Karpas-422 (cell line): ENCODE data around the gene HOXC9. TPM values are rescaled to one million over a fixed set of nuclear protein-coding genes. Genes with fewer than 3 reads are reported as not detected.

Experiments
- DNase-seq: peaks from one replicate; pipeline ENCODE4 v3.0.0-alpha.2; 2015
- H2AFZ ChIP-seq: fragments of 200-600 bp; sonication (generic); 2 replicates; pipeline ENCODE4 v1.6.1; 2014; ENCODE audit warnings: antibody characterized with exemption, low read length, mixed read lengths
- H3K27ac ChIP-seq: fragments of 200-600 bp; sonication (generic); 2 replicates; pipeline ENCODE4 v1.5.1; 2014; ENCODE audit warnings: mild to moderate bottlenecking, low read length, moderate library complexity
- H3K27me3 ChIP-seq: fragments of 200-600 bp; sonication (generic); 2 replicates; pipeline ENCODE4 v1.6.1; 2014; ENCODE audit warnings: low read length, mixed read lengths
- H3K36me3 ChIP-seq: fragments of 200-600 bp; sonication (generic); 2 replicates; pipeline ENCODE4 v1.6.1; 2014; ENCODE audit warnings: low read length, mixed read lengths; ENCODE audit not compliant: insufficient read depth
- H3K4me1 ChIP-seq: fragments of 200-600 bp; sonication (generic); 2 replicates; pipeline ENCODE4 v1.6.1; 2014; ENCODE audit warnings: mild to moderate bottlenecking, low read length, mixed read lengths
- H3K4me2 ChIP-seq: fragments of 200-600 bp; sonication (generic); 2 replicates; pipeline ENCODE4 v1.6.1; 2014; ENCODE audit warnings: low read length, low read depth, mild to moderate bottlenecking; ENCODE audit not compliant: poor library complexity, severe bottlenecking
- H3K4me3 ChIP-seq: fragments of 200-600 bp; sonication (generic); 2 replicates; pipeline ENCODE4 v1.5.1; 2014; ENCODE audit warnings: mild to moderate bottlenecking, antibody characterized with exemption, low read length, mixed read lengths
- H3K79me2 ChIP-seq: fragments of 200-600 bp; sonication (generic); 2 replicates; pipeline ENCODE4 v1.6.1; 2014; ENCODE audit warnings: mild to moderate bottlenecking, low read length, mixed read lengths
- H3K9ac ChIP-seq: fragments of 200-600 bp; sonication (generic); 2 replicates; pipeline ENCODE4 v1.6.0; 2014; ENCODE audit warnings: low read length
- H3K9me2 ChIP-seq: fragments of 200-600 bp; sonication (generic), shearing (Covaris generic); replicated peaks from 2 replicates; pipeline ENCODE4 v1.6.0; 2014; ENCODE audit warnings: mild to moderate bottlenecking, low read length, moderate library complexity; ENCODE audit not compliant: insufficient read depth
- H3K9me3 ChIP-seq: fragments of 300-700, 200-600 bp; sonication (generic); 2 replicates; pipeline ENCODE4 v1.6.1; 2014; ENCODE audit warnings: low read length, mixed read lengths
- H4K20me1 ChIP-seq: fragments of 200-600 bp; sonication (generic); 2 replicates; pipeline ENCODE4 v1.6.1; 2014; ENCODE audit warnings: mild to moderate bottlenecking, antibody characterized with exemption, low read length, low read depth; ENCODE audit not compliant: insufficient read depth
- total RNA-seq: library from RNA; depleted of rRNA; stranded (reverse); fragments of >200 nt; shearing (Covaris generic); gene quantifications from 2 replicates; pipeline ENCODE4 v1.2.3, GENCODE V29; 2014; ENCODE audit warnings: low replicate concordance; rRNA removed

HOXC9 gene
- total RNA-seq: not detected in 2 replicates

GRCh38 chr12:54000116-54001114 lies at the start of gene HOXC9:
HOXC9 (plus strand) TSS chr12:54000161; CDS start chr12:54000189, 28 bp downstream.
- no peak for DNase-seq
- no peaks in the 10 kb centered on the region for H3K9me3 ChIP-seq
- no peaks in the 10 kb centered on the region for H4K20me1 ChIP-seq
- H3K4me2 ChIP-seq: no peak within 1 kb of the TSS
- H3K27me3 ChIP-seq: no peaks in the 10 kb centered on the region
- H3K36me3 ChIP-seq: no peaks in the 10 kb centered on the region
- H3K4me1 ChIP-seq: peaks cover 8% of the 10 kb centered on the region
- no peaks in the 10 kb centered on the region for H3K9me2 ChIP-seq
- H3K79me2 ChIP-seq: no peaks in the 10 kb centered on the region
- no peak within 1 kb of the TSS for H3K9ac ChIP-seq
- no peak within 1 kb of the TSS for H3K4me3 ChIP-seq
- H3K27ac ChIP-seq: no peak within 1 kb of the TSS
- H2AFZ ChIP-seq: no peak within 1 kb of the TSS

- no peak overlapping the region for H3K9ac ChIP-seq
- no peaks in the 10 kb centered on the region for H3K9me3 ChIP-seq
- H2AFZ ChIP-seq: no peak overlapping the region
- no peaks in the 10 kb centered on the region for H4K20me1 ChIP-seq
- H3K4me1 ChIP-seq: no peaks in the 10 kb centered on the region
- no peaks in the 10 kb centered on the region for H3K9me2 ChIP-seq
- no peaks in the 10 kb centered on the region for H3K36me3 ChIP-seq
- DNase-seq: peak; percentile 47
- no peak overlapping the region for H3K27ac ChIP-seq
- no peaks in the 10 kb centered on the region for H3K79me2 ChIP-seq
- no peak overlapping the region for H3K4me2 ChIP-seq
- H3K27me3 ChIP-seq: no peaks in the 10 kb centered on the region
- H3K4me3 ChIP-seq: no peak overlapping the region
These were observed 49.6 kb upstream of the HOXC9 start for GRCh38 chr12:53950437-53950773.

- Histone ChIP-seq H3K36me3 (no peaks in the 10 kb centered on the region), H2AFZ (no peak overlapping the region), H3K9me2 (no peaks in the 10 kb centered on the region), H4K20me1 (no peaks in the 10 kb centered on the region), H3K4me1 (no peaks in the 10 kb centered on the region), H3K4me3 (no peak overlapping the region), H3K27me3 (no peaks in the 10 kb centered on the region), H3K79me2 (no peaks in the 10 kb centered on the region), H3K27ac (no peak overlapping the region), H3K9ac (no peak overlapping the region), H3K4me2 (no peak overlapping the region), H3K9me3 (no peaks in the 10 kb centered on the region)
- DNase-seq: no peak
These were observed 49.0 kb upstream of the HOXC9 start for GRCh38 chr12:53950789-53951576.

- H3K4me3 ChIP-seq: no peak overlapping the region
- no peak overlapping the region for H3K27ac ChIP-seq
- no peaks in the 10 kb centered on the region for H4K20me1 ChIP-seq
- no peak overlapping the region for H3K9ac ChIP-seq
- no peaks in the 10 kb centered on the region for H3K4me1 ChIP-seq
- no peaks in the 10 kb centered on the region for H3K79me2 ChIP-seq
- H3K27me3 ChIP-seq: no peaks in the 10 kb centered on the region
- no peak overlapping the region for H3K4me2 ChIP-seq
- no peaks in the 10 kb centered on the region for H3K9me2 ChIP-seq
- H3K9me3 ChIP-seq: no peaks in the 10 kb centered on the region
- H3K36me3 ChIP-seq: no peaks in the 10 kb centered on the region
- H2AFZ ChIP-seq: no peak overlapping the region
- no peak for DNase-seq
These were observed 48.2 kb upstream of the HOXC9 start for GRCh38 chr12:53951577-53952334.

GRCh38 chr12:53952335-53952694 lies 47.6 kb upstream of the HOXC9 start:
- Histone ChIP-seq H3K9me3 (no peaks in the 10 kb centered on the region), H3K36me3 (no peaks in the 10 kb centered on the region), H3K27ac (no peak overlapping the region), H4K20me1 (no peaks in the 10 kb centered on the region), H3K4me2 (no peak overlapping the region), H3K27me3 (no peaks in the 10 kb centered on the region), H3K9me2 (no peaks in the 10 kb centered on the region), H3K79me2 (no peaks in the 10 kb centered on the region), H3K4me3 (no peak overlapping the region), H2AFZ (no peak overlapping the region), H3K4me1 (no peaks in the 10 kb centered on the region), H3K9ac (no peak overlapping the region)
- no peak for DNase-seq

- Histone ChIP-seq H3K4me2 (no peak overlapping the region), H3K9ac (no peak overlapping the region), H3K9me3 (no peaks in the 10 kb centered on the region), H3K27me3 (no peaks in the 10 kb centered on the region), H3K27ac (no peak overlapping the region), H3K4me1 (no peaks in the 10 kb centered on the region), H3K4me3 (no peak overlapping the region), H4K20me1 (no peaks in the 10 kb centered on the region), H3K79me2 (no peaks in the 10 kb centered on the region), H2AFZ (no peak overlapping the region), H3K36me3 (no peaks in the 10 kb centered on the region), H3K9me2 (no peaks in the 10 kb centered on the region)
- no peak for DNase-seq
These were observed 46.9 kb upstream of the HOXC9 start for GRCh38 chr12:53952871-53953734.

GRCh38 chr12:53953831-53954693 lies 45.9 kb upstream of the HOXC9 start:
- DNase-seq: no peak
- H3K27me3 ChIP-seq: no peaks in the 10 kb centered on the region
- H3K9ac ChIP-seq: no peak overlapping the region
- H3K4me1 ChIP-seq: no peaks in the 10 kb centered on the region
- H3K9me3 ChIP-seq: no peaks in the 10 kb centered on the region
- H3K9me2 ChIP-seq: no peaks in the 10 kb centered on the region
- no peaks in the 10 kb centered on the region for H4K20me1 ChIP-seq
- no peaks in the 10 kb centered on the region for H3K79me2 ChIP-seq
- no peaks in the 10 kb centered on the region for H3K36me3 ChIP-seq
- H3K27ac ChIP-seq: no peak overlapping the region
- H3K4me3 ChIP-seq: no peak overlapping the region
- no peak overlapping the region for H2AFZ ChIP-seq
- H3K4me2 ChIP-seq: no peak overlapping the region
